GM23248 (cell line): ENCODE results near the gene CLIC2. TPM values are rescaled to one million over a fixed set of nuclear protein-coding genes. Genes with fewer than 3 reads are reported as not detected.
"Not testable (repeated sequence)": the region's sequence is repeated elsewhere in the genome, so short reads cannot be mapped to it uniquely, and the experiment has no call there.

Experiments used
- DNase-seq: peaks from one replicate; pipeline ENCODE4 v3.0.0-alpha.2; 2015
- H2AFZ ChIP-seq: fragments of 200-600 bp; sonication (generic); 2 replicates; pipeline ENCODE4 v1.6.1; 2016; ENCODE audit warnings: antibody characterized with exemption
- H3F3A ChIP-seq: fragments of 200-600 bp; sonication (generic); 2 replicates; pipeline ENCODE4 v1.6.1; 2016; ENCODE audit warnings: mild to moderate bottlenecking, antibody characterized with exemption, mixed run types; ENCODE audit not compliant: insufficient read depth
- H3K27ac ChIP-seq: fragments of 200-600 bp; sonication (generic); 2 replicates; pipeline ENCODE4 v1.5.1; 2016; ENCODE audit warnings: mild to moderate bottlenecking
- H3K27me3 ChIP-seq: fragments of 200-600 bp; sonication (generic); replicated peaks from 2 replicates; pipeline ENCODE4 v1.6.1; 2016; ENCODE audit warnings: mild to moderate bottlenecking; ENCODE audit not compliant: insufficient read depth
- H3K36me3 ChIP-seq: fragments of 200-600 bp; sonication (generic); 2 replicates; pipeline ENCODE4 v1.6.1; 2016; ENCODE audit warnings: low read depth, mild to moderate bottlenecking
- H3K4me1 ChIP-seq: fragments of 200-600 bp; sonication (generic); 2 replicates; pipeline ENCODE4 v1.6.1; 2016; ENCODE audit warnings: mild to moderate bottlenecking; ENCODE audit not compliant: insufficient read depth
- H3K4me2 ChIP-seq: fragments of 200-600 bp; sonication (generic); one replicate; pipeline ENCODE4 v1.6.1; 2016; ENCODE audit warnings: mild to moderate bottlenecking; ENCODE audit not compliant: unreplicated experiment
- H3K4me3 ChIP-seq: fragments of 200-600 bp; sonication (generic); 2 replicates; pipeline ENCODE4 v1.5.1; 2016; ENCODE audit warnings: mild to moderate bottlenecking
- H3K79me2 ChIP-seq: fragments of 200-600 bp; sonication (generic); 2 replicates; pipeline ENCODE4 v1.6.1; 2016; ENCODE audit warnings: mild to moderate bottlenecking; ENCODE audit not compliant: insufficient read depth
- H3K9ac ChIP-seq: fragments of 200-600 bp; sonication (generic); 2 replicates; pipeline ENCODE4 v1.6.1; 2016; ENCODE audit warnings: mild to moderate bottlenecking
- H3K9me2 ChIP-seq: fragments of 200-600 bp; sonication (generic); 2 replicates; pipeline ENCODE4 v1.6.1; 2016; ENCODE audit warnings: mixed run types, mild to moderate bottlenecking, moderate library complexity; ENCODE audit not compliant: insufficient read depth
- H3K9me3 ChIP-seq: fragments of 200-600 bp; sonication (generic); one replicate; pipeline ENCODE4 v1.6.1; 2017; ENCODE audit warnings: low read depth
- H4K20me1 ChIP-seq: fragments of 200-600 bp; sonication (generic); 2 replicates; pipeline ENCODE4 v1.6.0; 2016; ENCODE audit not compliant: insufficient read depth
- EZH2 ChIP-seq: fragments of 200-600 bp; sonication (generic); IDR thresholded peaks from 2 replicates; pipeline ENCODE4 v1.6.1; 2018; ENCODE audit warnings: antibody characterized with exemption, mild to moderate bottlenecking; ENCODE audit not compliant: insufficient read depth, poor library complexity, severe bottlenecking
- EZH2phosphoT487 ChIP-seq: fragments of 200-600 bp; sonication (generic); IDR thresholded peaks from 2 replicates; pipeline ENCODE4 v1.6.1; 2018; ENCODE audit warnings: antibody characterized with exemption, moderate library complexity, mild to moderate bottlenecking, low read depth; ENCODE audit not compliant: insufficient read depth
- WGBS, 2 experiments: methylation state at CpG; one replicate each; pipeline ENCODE4 v1.1.6; 2015 to 2017; ENCODE audit warnings: low lambda C conversion rate in 2 of 2, low coverage in 1 of 2; ENCODE audit errors: missing lambda C conversion rate in 2 of 2; 5-methylcytosine and 5-hydroxymethylcytosine counted together
- in situ Hi-C: fragments of 300-500 bp; cut with MboI; formaldehyde crosslinking; loops from 2 replicates; pipeline ENCODE4 v1.15.0; 2020
- polyA plus RNA-seq: library from polyadenylated mRNA; unstranded; fragments of >200 nt; fragmentation: Nextera tagmentation; extraction: Ambion mirVana; gene quantifications from 2 replicates; pipeline ENCODE4 v1.2.1, GENCODE V29; 2016
- total RNA-seq: library from RNA; depleted of rRNA; stranded (reverse); fragments of >200 nt; shearing (Covaris generic); gene quantifications from 2 replicates; pipeline ENCODE4 v1.2.3, GENCODE V29; 2014

Gene CLIC2
- total and polyA plus RNA-seq, 2 experiments from 2014 or later: 0.11 to 0.15 TPM

- H2AFZ ChIP-seq, H3K4me2 ChIP-seq, H3K36me3 ChIP-seq: not testable (repeated sequence)
Measured at GRCh38 chrX:155349448-155349847, 15.0 kb upstream of the CLIC2 start.

GRCh38 chrX:155345689-155346088, 11.3 kb upstream of the CLIC2 start:
- H3K79me2 ChIP-seq, H3K9ac ChIP-seq, H3K4me3 ChIP-seq, H3K4me1 ChIP-seq, H3K9me3 ChIP-seq, H2AFZ ChIP-seq, in situ Hi-C loops, H3K27ac ChIP-seq, H3K27me3 ChIP-seq, H3K9me2 ChIP-seq, H3K36me3 ChIP-seq, H4K20me1 ChIP-seq, H3F3A ChIP-seq, H3K4me2 ChIP-seq, DNase-seq: not testable (repeated sequence)
- WGBS, 2 experiments: no CpG with 5 or more reads among the region's 1 CpG

More at GRCh38 chrX:155349448-155349847, 15.0 kb upstream of the CLIC2 start:
- H3K27me3 ChIP-seq, DNase-seq, H4K20me1 ChIP-seq, H3K27ac ChIP-seq, H3F3A ChIP-seq, H3K9ac ChIP-seq, in situ Hi-C loops, H3K9me3 ChIP-seq, H3K9me2 ChIP-seq, H3K79me2 ChIP-seq, H3K4me1 ChIP-seq, H3K4me3 ChIP-seq: not testable (repeated sequence)
- WGBS, 2 experiments: no CpG with 5 or more reads among the region's 4 CpGs

GRCh38 chrX:155335337-155335712, 911 bp upstream of the CLIC2 start:
- H3F3A ChIP-seq, H4K20me1 ChIP-seq, H3K4me3 ChIP-seq, H3K79me2 ChIP-seq, H3K27ac ChIP-seq, H3K9me3 ChIP-seq, H3K9me2 ChIP-seq, H3K9ac ChIP-seq, H3K4me2 ChIP-seq, H3K4me1 ChIP-seq, H3K36me3 ChIP-seq, H2AFZ ChIP-seq, DNase-seq, H3K27me3 ChIP-seq, in situ Hi-C loops: not testable (repeated sequence)
- 0% methylated on average over 1 of the region's 1 CpG for WGBS, 2 experiments

- DNase-seq: no peak
- Histone ChIP-seq H3K9ac (no peak overlapping the region), H3K4me2 (no peak overlapping the region), H3K9me2 (no peaks in the 10 kb centered on the region), H3K4me3 (no peak overlapping the region), H3F3A (no peaks in the 10 kb centered on the region), H3K79me2 (no peaks in the 10 kb centered on the region), H2AFZ (no peak overlapping the region), H4K20me1 (no peaks in the 10 kb centered on the region), H3K36me3 (no peaks in the 10 kb centered on the region), H3K9me3 (no peaks in the 10 kb centered on the region), H3K27ac (no peak overlapping the region), H3K4me1 (no peaks in the 10 kb centered on the region), H3K27me3 (no peaks in the 10 kb centered on the region)
- TF ChIP-seq EZH2phosphoT487 (no peak), EZH2 (no peak)
- in situ Hi-C loops: no loop called here
- 12 to 20% methylated on average over 2 of the region's 2 CpGs for WGBS, 2 experiments
Measured at GRCh38 chrX:155333544-155334100, 792 bp downstream of the CLIC2 start.

- no peak for TF ChIP-seq EZH2phosphoT487
- no peak for TF ChIP-seq EZH2
- Histone ChIP-seq H3K9me2 (no peaks in the 10 kb centered on the region), H3K79me2 (no peaks in the 10 kb centered on the region), H3K36me3 (no peaks in the 10 kb centered on the region), H2AFZ (no peak overlapping the region), H3K4me3 (no peak overlapping the region), H3K9me3 (no peaks in the 10 kb centered on the region), H3K4me2 (no peak overlapping the region), H3K9ac (no peak overlapping the region), H3K4me1 (no peaks in the 10 kb centered on the region), H3K27me3 (no peaks in the 10 kb centered on the region), H4K20me1 (no peaks in the 10 kb centered on the region), H3F3A (no peaks in the 10 kb centered on the region), H3K27ac (no peak overlapping the region)
- DNase-seq: no peak
- in situ Hi-C loops: no loop called here
- 28 to 30% methylated on average over 2 of the region's 2 CpGs for WGBS, 2 experiments
Measured at GRCh38 chrX:155330992-155331391, 3.4 kb downstream of the CLIC2 start.
